OCI-LY7 (cell line): ENCODE results near the gene NACA2. TPM values are rescaled to one million over a fixed set of nuclear protein-coding genes. Genes with fewer than 3 reads are reported as not detected.

Experiments used
- BruUV-seq: library from RNA; stranded (reverse); fragments of 400-500 nt; replicated peaks from 2 replicates; lab custom pipeline; 2021; lab: Mats Ljungman, UMichigan
- CTCF ChIA-PET: fragments of 300-600 bp; sonication (Branson Sonifier 250); formaldehyde crosslinking; loops from one replicate; lab custom pipeline; 2022; ENCODE audit warnings: antibody characterized with exemption; ENCODE audit not compliant: unreplicated experiment; lab: Charles Lee
- POLR2A ChIA-PET: fragments of 300-600 bp; sonication (Branson Sonifier 250); formaldehyde crosslinking; loops from one replicate; lab custom pipeline; 2022; ENCODE audit warnings: antibody characterized with exemption; lab: Charles Lee
- DNase-seq: peaks from one replicate; pipeline ENCODE4 v3.0.0-alpha.2; 2015; ENCODE audit warnings: low spot score
- H2AFZ ChIP-seq: fragments of 200-600 bp; sonication (generic), shearing (Covaris generic); 2 replicates; pipeline ENCODE4 v1.6.1; 2014; ENCODE audit warnings: mild to moderate bottlenecking, antibody characterized with exemption, low read length, moderate library complexity
- H3K27ac ChIP-seq: fragments of 200-600 bp; sonication (generic); 2 replicates; pipeline ENCODE4 v1.5.1; 2014; ENCODE audit warnings: mixed run types, low read depth, mild to moderate bottlenecking, moderate library complexity, low read length, inconsistent platforms; ENCODE audit not compliant: poor library complexity, severe bottlenecking
- H3K36me3 ChIP-seq: fragments of 200-600 bp; sonication (generic); 2 replicates; pipeline ENCODE4 v1.6.1; 2014; ENCODE audit warnings: mild to moderate bottlenecking, antibody characterized with exemption, low read length, moderate library complexity, mixed read lengths; ENCODE audit not compliant: insufficient read depth
- H3K4me1 ChIP-seq: fragments of 200-600 bp; sonication (generic); 2 replicates; pipeline ENCODE4 v1.5.1; 2014; ENCODE audit warnings: mild to moderate bottlenecking, low read length; ENCODE audit not compliant: insufficient read depth, poor library complexity, severe bottlenecking
- H3K4me2 ChIP-seq: fragments of 200-600 bp; sonication (generic); 2 replicates; pipeline ENCODE4 v1.6.1; 2014; ENCODE audit warnings: mild to moderate bottlenecking, low read length
- H3K4me3 ChIP-seq: fragments of 200-600 bp; sonication (generic); 2 replicates; pipeline ENCODE4 v1.5.1; 2014; ENCODE audit warnings: mild to moderate bottlenecking, low read depth, low read length; ENCODE audit not compliant: poor library complexity, severe bottlenecking
- H3K79me2 ChIP-seq: fragments of 200-600 bp; sonication (generic); 2 replicates; pipeline ENCODE4 v1.6.1; 2016; ENCODE audit warnings: low read depth, mild to moderate bottlenecking, low read length, moderate library complexity, mixed read lengths; ENCODE audit not compliant: insufficient read depth
- H3K9me2 ChIP-seq: fragments of 200-600 bp; sonication (generic); 2 replicates; pipeline ENCODE4 v1.6.1; 2016; ENCODE audit warnings: mild to moderate bottlenecking, low read length, mixed read lengths; ENCODE audit not compliant: insufficient read depth
- H3K9me3 ChIP-seq: fragments of 200-600 bp; sonication (generic); 2 replicates; pipeline ENCODE4 v1.6.1; 2014; ENCODE audit warnings: mild to moderate bottlenecking, mixed run types, low read length, mixed read lengths
- H4K20me1 ChIP-seq: fragments of 200-600 bp; sonication (generic); 2 replicates; pipeline ENCODE4 v1.6.1; 2014; ENCODE audit warnings: mild to moderate bottlenecking, antibody characterized with exemption, low read length, moderate library complexity, mixed read lengths; ENCODE audit not compliant: insufficient read depth
- EZH2phosphoT487 ChIP-seq: fragments of 200-600 bp; sonication (generic); IDR thresholded peaks from 2 replicates; pipeline ENCODE4 v1.6.1; 2018; ENCODE audit warnings: low read depth, borderline replicate concordance, mild to moderate bottlenecking, mixed run types, antibody characterized with exemption, low read length, moderate library complexity, mixed read lengths
- intact Hi-C: fragments of 100-400 bp; cut with micrococcal nuclease; formaldehyde crosslinking; loops from one replicate; pipeline ENCODE4 v1.10.0; 2022; ENCODE audit not compliant: unreplicated experiment
- total RNA-seq, 2 experiments: library from RNA; depleted of rRNA in 1 of 2; stranded (reverse); fragments of >200 nt in 1 of 2; shearing (Covaris generic) in 1 of 2; gene quantifications; 2 replicates each; pipeline ENCODE4 v1.2.3, GENCODE V29; 2014 to 2022
- TF ChIP-seq, protein P1 (sequence below): fragments of 200-600 bp; sonication (generic); conservative IDR thresholded peaks from 2 replicates; pipeline ENCODE4 v1.5.1; 2014; ENCODE audit warnings: mild to moderate bottlenecking, antibody characterized with exemption, low read length, moderate library complexity, mixed read lengths

Gene NACA2
- total RNA-seq, 2 experiments from 2014 or later, result not detected

DNA sequence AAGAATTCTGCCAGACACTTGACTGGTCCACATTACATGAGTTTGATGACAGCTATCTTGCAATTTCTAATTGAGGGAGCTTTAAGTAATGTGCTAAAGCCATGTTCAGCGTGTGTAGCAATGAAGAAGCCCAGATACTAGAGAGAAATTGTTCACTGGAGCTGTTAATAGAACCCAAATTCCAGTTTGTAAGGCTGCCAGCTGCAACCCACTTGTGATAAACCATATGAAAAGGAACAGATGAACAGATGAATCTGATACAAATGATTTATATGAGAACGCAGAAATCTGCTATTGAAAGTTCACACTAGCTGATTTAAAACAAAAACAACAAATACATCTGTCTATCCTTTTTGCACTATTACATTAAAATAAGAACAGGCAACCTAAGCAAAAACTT, 6.2 kb downstream of the NACA2 start:
- no TSS peak for BruUV-seq
- Histone ChIP-seq H3K9me2 (no peaks in the 10 kb centered on the region), H3K79me2 (no peaks in the 10 kb centered on the region)

DNA sequence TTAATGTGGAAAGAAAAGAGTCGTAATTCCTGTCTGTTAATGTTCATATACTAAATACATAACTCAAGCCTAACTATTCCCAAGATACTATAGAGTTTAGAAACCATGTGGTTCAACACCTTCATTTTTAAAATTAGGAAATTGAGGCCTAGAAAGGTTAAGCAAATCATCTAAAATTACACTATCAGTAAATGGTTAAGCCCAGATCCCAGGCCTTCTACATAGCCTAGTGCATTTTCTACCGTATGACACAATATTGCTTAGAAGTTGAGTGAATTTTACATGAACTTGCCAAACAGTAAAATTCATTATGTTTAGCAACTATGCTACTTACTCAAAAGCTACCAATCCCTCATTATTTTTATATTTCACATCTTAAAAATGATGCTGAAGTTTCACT, 6.8 kb downstream of the NACA2 start:
- no TSS peak for BruUV-seq
- intact Hi-C loops, result no loop called here

More for the DNA sequence above, 6.2 kb downstream of the NACA2 start:
- peak overlapping the region; percentile 32 for H2AFZ ChIP-seq
- no peak overlapping the region for H3K27ac ChIP-seq
- DNase-seq, result no peak
- H3K4me3 ChIP-seq, result no peak overlapping the region
- ChIA-PET CTCF (no interaction called here), POLR2A (interaction anchor here (0.6 to 1.0 kb wide), 4 partner anchors 9 to 852 kb away, joined by 4 read pairs; no protein-coding TSS in a partner anchor)
- H4K20me1 ChIP-seq, result no peaks in the 10 kb centered on the region
- no peaks in the 10 kb centered on the region for H3K9me3 ChIP-seq
- H3K36me3 ChIP-seq, result no peaks in the 10 kb centered on the region
- H3K4me1 ChIP-seq, result peaks cover 12% of the 10 kb centered on the region
- TF ChIP-seq EZH2phosphoT487, result no peak
- TF ChIP-seq, protein P1, sequence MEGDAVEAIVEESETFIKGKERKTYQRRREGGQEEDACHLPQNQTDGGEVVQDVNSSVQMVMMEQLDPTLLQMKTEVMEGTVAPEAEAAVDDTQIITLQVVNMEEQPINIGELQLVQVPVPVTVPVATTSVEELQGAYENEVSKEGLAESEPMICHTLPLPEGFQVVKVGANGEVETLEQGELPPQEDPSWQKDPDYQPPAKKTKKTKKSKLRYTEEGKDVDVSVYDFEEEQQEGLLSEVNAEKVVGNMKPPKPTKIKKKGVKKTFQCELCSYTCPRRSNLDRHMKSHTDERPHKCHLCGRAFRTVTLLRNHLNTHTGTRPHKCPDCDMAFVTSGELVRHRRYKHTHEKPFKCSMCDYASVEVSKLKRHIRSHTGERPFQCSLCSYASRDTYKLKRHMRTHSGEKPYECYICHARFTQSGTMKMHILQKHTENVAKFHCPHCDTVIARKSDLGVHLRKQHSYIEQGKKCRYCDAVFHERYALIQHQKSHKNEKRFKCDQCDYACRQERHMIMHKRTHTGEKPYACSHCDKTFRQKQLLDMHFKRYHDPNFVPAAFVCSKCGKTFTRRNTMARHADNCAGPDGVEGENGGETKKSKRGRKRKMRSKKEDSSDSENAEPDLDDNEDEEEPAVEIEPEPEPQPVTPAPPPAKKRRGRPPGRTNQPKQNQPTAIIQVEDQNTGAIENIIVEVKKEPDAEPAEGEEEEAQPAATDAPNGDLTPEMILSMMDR, result no peak
- intact Hi-C loops, result no loop called here
- no peak overlapping the region for H3K4me2 ChIP-seq

More for the DNA sequence above, 6.8 kb downstream of the NACA2 start:
- peaks cover 12% of the 10 kb centered on the region for H3K4me1 ChIP-seq
- CTCF ChIA-PET, result no interaction called here
- no peaks in the 10 kb centered on the region for H4K20me1 ChIP-seq
- no peak overlapping the region for H3K4me2 ChIP-seq
- H3K79me2 ChIP-seq, result no peaks in the 10 kb centered on the region
- POLR2A ChIA-PET, result interaction anchor here (0.6 to 1.0 kb wide), 4 partner anchors 8 to 851 kb away, joined by 4 read pairs; no protein-coding TSS in a partner anchor
- no peak overlapping the region for H3K27ac ChIP-seq
- DNase-seq, result no peak
- H3K9me2 ChIP-seq, result no peaks in the 10 kb centered on the region
- TF ChIP-seq EZH2phosphoT487, result no peak
- TF ChIP-seq, protein P1, result no peak
- H2AFZ ChIP-seq, result peak overlapping the region; percentile 32; the same call in 1 of the 2 replicates
- H3K9me3 ChIP-seq, result no peaks in the 10 kb centered on the region
- H3K36me3 ChIP-seq, result no peaks in the 10 kb centered on the region
- H3K4me3 ChIP-seq, result no peak overlapping the region
